Gastroesophageal sphincter (tissue), 4 donors: Measurements from ENCODE around the gene ZDHHC3. TPM values are rescaled to one million over a fixed set of nuclear protein-coding genes. Genes with fewer than 3 reads are reported as not detected.

Source experiments
- ATAC-seq: fragments of 150-250 bp; one replicate; pipeline ENCODE4 v1.9.1; 2016; ENCODE audit warnings: mild to moderate bottlenecking, moderate library complexity
- H3K27ac ChIP-seq, 4 donors: fragments of 200-600 bp; sonication (generic) in 3 of 4; 1 replicate in 3 of 4; 2 replicates in 1 of 4; pipeline ENCODE4 v1.5.1; 2016 to 2019
- H3K27me3 ChIP-seq: fragments of 200-600 bp; sonication (generic); one replicate; pipeline ENCODE4 v1.5.1; 2019
- H3K36me3 ChIP-seq, 2 donors: fragments of 200-600 bp; sonication (generic); one replicate each; pipeline ENCODE4 v1.5.1; 2019; ENCODE audit warnings: control low read depth in 1 of 2
- H3K4me1 ChIP-seq, 3 donors: fragments of 200-600 bp; sonication (generic); 1 replicate in 2 of 3; 2 replicates in 1 of 3; pipeline ENCODE4 v1.5.1; 2016 to 2019; ENCODE audit warnings: control low read depth in 2 of 3
- H3K4me3 ChIP-seq, 2 donors: fragments of 200-600 bp; sonication (generic); one replicate each; pipeline ENCODE4 v1.5.1; 2019; ENCODE audit warnings: mild to moderate bottlenecking in 1 of 2, moderate library complexity in 1 of 2
- H3K9me3 ChIP-seq, 3 donors: fragments of 200-600 bp; sonication (generic); one replicate each; pipeline ENCODE4 v1.5.1; 2017 to 2019; ENCODE audit warnings: control low read depth in 2 of 3
- EP300 ChIP-seq: sonication (generic); formaldehyde crosslinking; IDR thresholded peaks from one replicate; pipeline ENCODE4 v1.6.1; 2017; ENCODE audit warnings: antibody characterized with exemption, mild to moderate bottlenecking
- POLR2A ChIP-seq, 2 donors: fragments of 450-650 bp; IDR thresholded peaks; one replicate each; pipeline ENCODE4 v1.6.1; 2017; ENCODE audit warnings: antibody characterized with exemption in 2 of 2, mild to moderate bottlenecking in 2 of 2, moderate library complexity in 1 of 2
- POLR2AphosphoS5 ChIP-seq: sonication (generic); formaldehyde crosslinking; IDR thresholded peaks from one replicate; pipeline ENCODE4 v1.6.1; 2017; ENCODE audit warnings: antibody characterized with exemption
- WGBS, 2 donors: methylation state at CpG; one replicate each; pipeline ENCODE4 v1.1.5; 2018; ENCODE audit warnings: low coverage in 1 of 2; 5-methylcytosine and 5-hydroxymethylcytosine counted together
- total RNA-seq, 4 donors: library from RNA; depleted of rRNA; stranded (reverse); fragments of >200 nt; gene quantifications; one replicate each; pipeline ENCODE4 v1.1.0, GENCODE V29; 2016
- TF ChIP-seq, protein P1 (sequence below), 4 experiments: fragments of 200-600 bp in 2 of 4; fragments of 450-650 bp in 2 of 4; sonication (generic) in 1 of 4; IDR thresholded peaks; one replicate each; pipeline ENCODE4 v1.5.1; 2017 to 2019; ENCODE audit warnings: antibody characterized with exemption in 4 of 4, mild to moderate bottlenecking in 2 of 4, moderate library complexity in 2 of 4

Gene ZDHHC3
- total RNA-seq, 4 donors from 2014 or later = 66.6 to 91.2 (median 78.5) TPM

GRCh38 chr3:44969828-44970179 lies 6.2 kb downstream of the ZDHHC3 start:
- Histone ChIP-seq H3K36me3 (no peaks in the 10 kb centered on the region), H3K4me1 (peaks cover 0 to 16% (median 6%) of the 10 kb centered on the region in 3 donors), H3K9me3 (no peaks in the 10 kb centered on the region), H3K27ac (no peak overlapping the region), H3K4me3 (no peak overlapping the region), H3K27me3 (no peaks in the 10 kb centered on the region)
- TF ChIP-seq, protein P1, sequence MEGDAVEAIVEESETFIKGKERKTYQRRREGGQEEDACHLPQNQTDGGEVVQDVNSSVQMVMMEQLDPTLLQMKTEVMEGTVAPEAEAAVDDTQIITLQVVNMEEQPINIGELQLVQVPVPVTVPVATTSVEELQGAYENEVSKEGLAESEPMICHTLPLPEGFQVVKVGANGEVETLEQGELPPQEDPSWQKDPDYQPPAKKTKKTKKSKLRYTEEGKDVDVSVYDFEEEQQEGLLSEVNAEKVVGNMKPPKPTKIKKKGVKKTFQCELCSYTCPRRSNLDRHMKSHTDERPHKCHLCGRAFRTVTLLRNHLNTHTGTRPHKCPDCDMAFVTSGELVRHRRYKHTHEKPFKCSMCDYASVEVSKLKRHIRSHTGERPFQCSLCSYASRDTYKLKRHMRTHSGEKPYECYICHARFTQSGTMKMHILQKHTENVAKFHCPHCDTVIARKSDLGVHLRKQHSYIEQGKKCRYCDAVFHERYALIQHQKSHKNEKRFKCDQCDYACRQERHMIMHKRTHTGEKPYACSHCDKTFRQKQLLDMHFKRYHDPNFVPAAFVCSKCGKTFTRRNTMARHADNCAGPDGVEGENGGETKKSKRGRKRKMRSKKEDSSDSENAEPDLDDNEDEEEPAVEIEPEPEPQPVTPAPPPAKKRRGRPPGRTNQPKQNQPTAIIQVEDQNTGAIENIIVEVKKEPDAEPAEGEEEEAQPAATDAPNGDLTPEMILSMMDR (IDR thresholded peaks at IDR 0.05) = no peak
- TF ChIP-seq POLR2AphosphoS5 (no peak), POLR2A (IDR thresholded peaks at IDR 0.05) (no peak), EP300 (no peak)
- WGBS, 2 donors = 100% methylated on average over 1 of the region's 2 CpGs; no CpG with 5 or more reads in 1 of the 2 donors
- no peak for ATAC-seq

GRCh38 chr3:44969154-44969827 lies 6.7 kb downstream of the ZDHHC3 start:
- H3K9me3 ChIP-seq = no peaks in the 10 kb centered on the region
- H3K4me3 ChIP-seq = no peak overlapping the region
- H3K4me1 ChIP-seq = peaks cover 0 to 12% (median 1%) of the 10 kb centered on the region in 3 donors
- H3K36me3 ChIP-seq = no peaks in the 10 kb centered on the region
- no peaks in the 10 kb centered on the region for H3K27me3 ChIP-seq
- 71 to 86% methylated on average over 1 to 4 of the region's 5 CpGs for WGBS, 2 donors
- ATAC-seq = no peak
- no peak overlapping the region for H3K27ac ChIP-seq
- TF ChIP-seq, protein P1 (IDR thresholded peaks at IDR 0.05) = no peak
- TF ChIP-seq POLR2A (IDR thresholded peaks at IDR 0.05) (no peak), POLR2AphosphoS5 (no peak), EP300 (no peak)

DNA sequence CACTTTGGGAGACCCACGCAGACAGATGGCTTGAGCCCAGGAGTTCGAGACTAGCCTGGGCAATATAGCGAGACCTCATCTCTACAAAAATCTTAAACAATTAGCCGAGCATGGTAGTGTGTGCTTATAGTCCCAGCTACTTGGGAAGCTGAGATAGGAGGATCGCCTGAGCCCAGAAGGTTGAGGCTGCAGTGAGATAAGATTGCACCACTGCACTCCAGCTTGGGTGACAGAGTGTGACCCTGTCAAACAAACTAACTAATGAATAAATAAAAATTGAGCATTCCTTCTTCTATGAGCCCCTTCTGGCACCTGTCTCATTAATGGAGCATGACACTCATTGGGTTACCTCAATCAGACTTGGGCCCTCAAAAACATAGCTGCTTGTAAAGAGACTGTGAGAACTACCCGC lies 7.5 kb downstream of the ZDHHC3 start:
- no peaks in the 10 kb centered on the region for H3K9me3 ChIP-seq
- H3K27ac ChIP-seq = no peak overlapping the region
- peaks cover 0 to 15% (median 0%) of the 10 kb centered on the region in 3 donors for H3K4me1 ChIP-seq
- no peak overlapping the region for H3K4me3 ChIP-seq
- no peaks in the 10 kb centered on the region for H3K36me3 ChIP-seq
- no peak for TF ChIP-seq EP300
- TF ChIP-seq, protein P1 (IDR thresholded peaks at IDR 0.05) = no peak
- no peak for TF ChIP-seq POLR2A (IDR thresholded peaks at IDR 0.05)
- TF ChIP-seq POLR2AphosphoS5 = no peak
- ATAC-seq = no peak
- H3K27me3 ChIP-seq = no peaks in the 10 kb centered on the region
- WGBS, 2 donors = 89 to 98% methylated on average over 6 of the region's 6 CpGs

DNA sequence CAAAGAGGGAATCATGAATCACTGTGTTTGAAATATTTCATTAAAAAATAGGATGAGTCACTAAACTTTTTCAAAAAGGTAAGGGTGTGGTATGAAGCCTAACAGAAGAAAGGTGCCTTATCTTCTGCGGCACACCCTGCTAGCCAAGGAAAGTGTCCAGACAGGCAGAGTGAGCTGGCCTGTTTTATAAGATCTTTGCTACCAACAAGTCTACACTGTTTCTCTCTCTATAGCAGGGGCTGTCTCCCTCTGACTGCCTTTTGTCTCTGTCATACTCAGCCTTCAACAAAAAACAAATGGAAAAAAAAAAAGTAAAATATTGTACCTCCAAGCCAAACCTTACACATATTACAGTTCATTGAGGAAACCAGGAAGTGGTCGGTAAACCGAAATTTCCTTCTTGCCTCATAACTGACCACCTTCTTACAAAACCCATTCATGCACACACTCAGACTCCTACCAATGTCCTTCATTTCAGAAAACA lies 9.1 kb downstream of the ZDHHC3 start:
- no peaks in the 10 kb centered on the region for H3K36me3 ChIP-seq
- no peaks in the 10 kb centered on the region for H3K9me3 ChIP-seq
- H3K27me3 ChIP-seq = no peaks in the 10 kb centered on the region
- TF ChIP-seq EP300 = no peak
- TF ChIP-seq, protein P1 (IDR thresholded peaks at IDR 0.05) = no peak
- TF ChIP-seq POLR2A (IDR thresholded peaks at IDR 0.05) = no peak
- no peak for TF ChIP-seq POLR2AphosphoS5
- no peak overlapping the region for H3K27ac ChIP-seq
- H3K4me1 ChIP-seq = peaks cover 0 to 16% (median 0%) of the 10 kb centered on the region in 3 donors
- no peak for ATAC-seq
- WGBS, 2 donors = 82 to 97% methylated on average over 3 of the region's 3 CpGs
- no peak overlapping the region for H3K4me3 ChIP-seq

- Histone ChIP-seq H3K36me3 (no peaks in the 10 kb centered on the region), H3K4me3 (no peak overlapping the region), H3K27me3 (no peaks in the 10 kb centered on the region), H3K27ac (no peak overlapping the region), H3K9me3 (no peaks in the 10 kb centered on the region), H3K4me1 (peaks cover 0 to 16% (median 0%) of the 10 kb centered on the region in 3 donors)
- TF ChIP-seq POLR2AphosphoS5 (no peak), POLR2A (IDR thresholded peaks at IDR 0.05) (no peak), EP300 (no peak)
- TF ChIP-seq, protein P1 (IDR thresholded peaks at IDR 0.05) = no peak
- no peak for ATAC-seq
- WGBS, 2 donors = 89% methylated on average over 1 of the region's 3 CpGs; no CpG with 5 or more reads in 1 of the 2 donors
These were observed 10.8 kb downstream of the ZDHHC3 start for GRCh38 chr3:44965165-44965564.
